HG03558 (cell line): Measurements from ENCODE around the gene NTSR2.
A peak's percentile ranks its signal among the peaks of the same experiment; 100 is the strongest.

Experiments used
- ATAC-seq: cut with Tn5 transposase; IDR thresholded peaks from one replicate; pipeline ENCODE4 v1.9.1; 2021; ENCODE audit warnings: moderate number of reproducible peaks; ENCODE audit not compliant: unreplicated experiment; ENCODE audit errors: extremely low read depth

Gene NTSR2

DNA sequence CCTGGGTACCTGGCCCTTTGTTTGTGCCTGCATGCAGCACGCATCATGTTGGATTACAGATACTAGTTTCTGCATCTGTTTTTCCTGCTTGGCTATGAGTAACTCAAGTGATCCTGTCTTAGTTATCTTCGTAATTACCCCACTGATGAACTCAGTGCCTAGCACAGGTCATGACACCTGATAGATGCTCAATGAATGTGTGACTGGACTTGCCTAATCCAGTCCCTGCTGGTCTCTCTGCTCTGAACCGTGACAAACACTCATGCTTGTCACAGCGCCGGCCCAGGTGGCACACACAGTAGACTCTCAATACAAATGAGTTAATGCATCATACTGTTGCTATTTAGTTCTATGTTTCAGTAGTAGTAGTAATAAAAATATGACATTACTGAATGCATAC is 31.2 kb upstream of the NTSR2 start:
- ATAC-seq: no peak

DNA sequence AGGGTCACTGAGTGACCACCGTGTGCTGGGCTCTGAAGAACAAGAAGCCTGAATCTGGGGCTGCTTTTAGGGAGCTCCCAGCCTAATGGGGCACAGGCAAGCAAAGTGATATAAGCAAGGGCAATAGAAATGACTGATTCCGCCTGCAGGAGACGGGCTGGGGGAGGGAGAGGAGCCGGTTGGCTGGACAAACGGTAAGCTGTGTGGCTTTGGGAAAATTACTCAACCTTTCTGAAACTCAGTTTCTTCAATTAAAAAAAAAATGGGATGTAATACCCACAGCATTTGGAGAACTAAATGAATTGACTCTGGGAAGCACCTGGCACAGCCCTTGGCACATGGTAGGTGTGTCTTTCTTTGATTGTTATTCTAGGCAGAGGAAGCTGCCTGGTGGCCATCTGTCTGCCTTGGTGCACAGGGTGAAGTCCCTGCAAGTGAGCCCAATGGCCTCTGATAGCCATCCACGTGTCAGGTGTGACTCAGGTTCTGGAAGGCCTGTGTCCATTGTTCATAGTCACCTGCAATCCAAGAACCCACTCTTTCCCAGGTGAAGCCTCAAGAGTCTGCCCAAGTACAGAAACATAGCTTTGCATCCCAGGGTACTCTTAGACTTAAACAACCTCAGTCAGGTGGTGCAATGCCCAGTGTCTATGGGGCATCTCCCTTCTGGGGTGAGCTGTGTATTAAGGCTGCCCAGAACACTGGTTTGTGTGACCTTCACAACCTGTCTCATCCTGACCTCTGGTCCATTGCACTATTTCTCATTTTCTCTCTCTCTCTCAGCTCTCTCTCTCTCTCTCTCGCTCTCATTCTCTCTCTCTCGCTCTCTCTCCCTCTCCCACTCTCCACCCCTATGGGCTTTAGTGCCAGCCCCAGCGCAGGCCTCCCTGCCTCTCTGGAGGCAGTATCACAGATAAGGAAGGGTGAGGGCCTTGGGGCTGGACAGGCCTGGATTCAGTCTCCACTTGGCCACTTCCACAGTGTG is 30.0 kb upstream of the NTSR2 start:
- ATAC-seq: no peak

DNA sequence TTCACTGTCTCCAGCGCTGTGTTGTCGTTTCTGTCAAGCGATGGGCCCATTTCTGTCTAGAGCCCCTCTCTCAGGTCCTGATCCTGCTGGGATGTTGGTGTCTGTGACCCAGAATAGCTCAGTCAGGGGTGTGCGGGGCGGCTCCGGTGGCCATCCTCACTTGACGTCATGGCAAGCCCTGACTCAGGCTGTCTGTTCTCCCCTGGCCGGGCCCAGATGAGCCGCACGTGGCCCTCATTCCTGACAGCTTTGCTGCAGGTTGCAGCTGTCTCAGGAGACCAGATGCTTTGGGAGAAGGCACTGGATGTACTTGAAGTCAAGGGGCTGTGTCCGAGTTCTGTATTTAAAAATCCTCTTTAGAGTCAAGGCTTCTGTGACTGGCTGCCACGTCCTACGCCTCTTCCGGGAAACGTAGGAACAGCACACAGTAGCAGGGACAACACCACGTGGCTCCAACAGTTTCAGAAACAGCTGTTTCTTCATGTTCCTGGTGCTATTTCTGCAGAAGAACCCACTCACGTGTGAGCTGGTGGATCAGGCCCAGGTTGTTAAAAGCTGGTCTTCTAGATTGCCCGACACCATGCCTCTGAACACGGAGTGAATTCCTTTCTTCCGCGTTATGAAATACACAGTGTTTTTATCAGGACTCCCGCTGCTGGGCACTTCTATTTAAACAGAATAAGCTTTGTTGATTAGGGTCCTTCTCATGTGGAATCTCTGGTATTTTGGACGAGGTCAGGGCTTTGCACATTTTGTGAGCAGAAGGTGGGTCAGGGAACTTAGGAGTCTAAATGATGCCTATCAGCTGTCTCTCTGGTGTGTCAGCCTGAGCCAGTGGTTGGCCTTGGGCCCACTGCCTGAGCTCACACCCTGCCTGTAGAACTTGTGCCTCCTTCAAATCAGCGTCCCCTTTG is 28.3 kb upstream of the NTSR2 start:
- no peak for ATAC-seq

GRCh38 chr2:11697103-11697871 is 27.3 kb upstream of the NTSR2 start:
- ATAC-seq: no peak

GRCh38 chr2:11696736-11697102 is 26.7 kb upstream of the NTSR2 start:
- ATAC-seq: no peak

DNA sequence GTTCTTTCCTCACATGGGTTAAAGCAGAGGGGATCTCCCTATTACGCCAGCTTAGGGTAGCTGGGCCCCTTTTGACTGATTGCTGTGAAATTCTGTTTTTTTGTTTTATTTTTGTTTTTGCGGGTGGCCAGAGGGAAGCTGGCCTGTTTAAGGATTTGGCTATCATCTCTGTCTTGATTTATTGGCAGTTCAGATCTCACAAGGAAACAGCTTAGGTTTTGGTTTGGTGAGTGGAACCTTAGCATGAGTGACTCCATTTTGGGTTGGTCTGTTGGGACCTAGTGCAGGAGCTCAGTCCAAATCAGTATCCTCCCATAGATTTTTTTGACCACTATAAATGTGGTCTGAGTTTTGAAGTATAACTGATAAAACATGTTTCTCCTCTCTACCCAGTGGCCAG is 25.6 kb upstream of the NTSR2 start:
- no peak for ATAC-seq

DNA sequence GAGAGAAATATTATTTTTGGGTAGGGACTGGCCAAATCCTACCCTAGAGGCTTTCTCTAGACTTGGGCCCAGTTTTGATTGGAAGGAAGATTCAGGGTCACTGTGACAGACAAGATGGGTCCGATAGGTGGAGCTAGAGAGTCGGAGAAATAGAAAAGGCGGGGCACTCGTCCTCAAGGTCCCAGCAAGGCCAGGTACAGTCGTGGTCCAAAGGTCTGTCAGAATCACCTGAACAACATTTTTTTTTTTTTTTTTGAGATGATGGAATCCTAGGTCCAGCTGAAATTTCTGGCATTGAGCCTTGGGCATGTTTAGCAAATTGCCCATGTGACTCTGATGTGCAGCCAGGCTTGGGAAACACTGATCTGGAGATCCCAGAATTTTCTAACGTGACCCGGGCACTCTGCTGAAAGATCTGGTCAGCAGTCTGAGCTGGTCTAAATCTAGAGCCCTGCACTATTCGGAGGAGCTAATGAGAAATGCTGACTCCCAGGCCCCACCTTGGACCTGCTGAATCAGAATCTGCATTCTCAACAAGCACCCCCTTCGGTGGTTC is 23.0 kb upstream of the NTSR2 start:
- ATAC-seq: no peak

GRCh38 chr2:11691076-11691660 is 21.2 kb upstream of the NTSR2 start:
- ATAC-seq: no peak

- ATAC-seq: no peak
Measured at GRCh38 chr2:11688222-11689069, 18.5 kb upstream of the NTSR2 start.

DNA sequence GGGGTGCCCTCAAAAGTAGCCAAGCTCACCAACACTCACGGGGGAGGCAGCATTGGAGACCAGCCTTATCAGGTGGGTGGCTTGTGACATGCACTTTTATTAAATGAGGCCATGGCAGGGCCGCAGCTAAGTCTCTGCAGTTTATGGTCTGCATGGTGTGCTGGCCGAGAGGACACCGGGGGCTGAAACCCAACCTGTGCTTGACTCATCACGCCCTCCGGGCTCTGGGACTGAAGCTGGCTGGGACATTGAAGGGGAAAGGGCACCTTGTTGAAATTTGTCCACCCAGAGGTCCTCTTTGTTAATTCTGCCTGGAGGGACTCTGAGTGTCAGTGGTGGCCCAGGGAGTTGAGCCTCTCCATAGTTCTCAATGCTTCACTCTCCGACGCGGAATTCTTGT is 17.7 kb upstream of the NTSR2 start:
- ATAC-seq: no peak

DNA sequence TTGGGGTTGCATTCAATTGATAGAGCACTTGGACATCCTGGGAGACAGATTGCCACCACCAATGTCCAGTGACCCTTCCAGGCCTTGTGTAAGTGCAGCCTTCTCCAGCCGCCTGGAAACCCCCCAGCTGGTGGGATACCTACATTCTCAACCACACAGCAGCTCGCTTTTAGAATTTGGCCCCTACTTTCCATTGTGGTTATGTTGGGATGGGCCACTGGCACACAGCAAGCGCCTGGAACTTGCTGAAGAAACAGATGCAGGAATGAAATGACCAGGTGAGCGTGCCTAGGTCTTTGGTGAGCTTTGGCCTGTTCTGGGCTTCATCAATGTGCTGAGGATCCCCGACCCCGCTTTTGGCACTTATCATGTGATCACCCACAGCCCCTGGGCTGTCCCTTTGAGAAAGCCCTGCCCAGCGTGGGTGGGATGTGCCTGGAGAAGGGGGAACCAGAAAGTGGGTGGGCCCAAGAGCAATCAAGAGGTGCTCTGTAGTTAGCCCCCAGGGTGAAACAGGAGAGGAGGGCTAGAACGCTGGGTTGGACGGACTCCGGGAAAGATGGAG is 16.0 kb upstream of the NTSR2 start:
- ATAC-seq: no peak

GRCh38 chr2:11684894-11685460 is 15.0 kb upstream of the NTSR2 start:
- no peak for ATAC-seq

GRCh38 chr2:11683966-11684365 is 14.0 kb upstream of the NTSR2 start:
- ATAC-seq: no peak

DNA sequence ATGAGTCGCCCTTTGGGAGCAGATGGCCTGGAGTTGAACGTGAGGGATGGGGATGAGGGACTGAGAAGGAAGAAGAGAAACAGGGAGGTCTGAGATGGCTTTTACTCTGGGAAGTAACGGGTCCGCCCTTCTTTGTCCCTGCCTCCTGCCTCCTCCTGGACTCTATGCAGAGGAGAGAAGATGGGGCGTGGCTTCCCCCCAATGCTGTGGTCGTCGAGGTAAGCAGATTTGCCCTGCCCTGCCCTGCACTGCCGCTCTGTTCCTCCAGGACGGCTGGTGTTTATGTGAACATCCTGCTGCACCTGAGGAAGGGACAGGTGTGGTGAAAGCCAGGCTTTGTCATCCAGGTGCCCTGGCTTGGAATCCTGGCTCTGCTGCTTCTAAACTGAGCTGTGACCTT is 13.5 kb upstream of the NTSR2 start:
- ATAC-seq: no peak

DNA sequence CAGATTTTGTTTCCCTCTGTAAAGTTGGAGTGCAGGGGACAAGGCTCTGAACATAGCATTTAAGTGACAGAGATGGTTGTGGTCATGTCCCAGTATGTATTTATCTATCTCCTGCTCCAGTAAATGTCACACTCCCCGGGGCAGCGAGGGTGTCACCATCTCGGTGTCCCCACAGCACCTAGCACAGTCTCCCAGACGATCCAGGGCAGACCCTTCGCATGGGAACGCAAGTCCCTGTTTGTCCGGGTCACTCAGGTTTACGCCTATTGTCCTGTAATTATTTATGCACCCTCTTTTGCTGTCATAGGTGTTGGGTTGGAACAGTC is 12.6 kb upstream of the NTSR2 start:
- no peak for ATAC-seq

- peak; percentile 53 for ATAC-seq
Measured at GRCh38 chr2:11681722-11682589, 12.0 kb upstream of the NTSR2 start.

GRCh38 chr2:11680901-11681721 is 11.1 kb upstream of the NTSR2 start:
- no peak for ATAC-seq
